Neuronal stem cell (in vitro differentiated cells): ENCODE measurements around the gene CALML3.
A peak's percentile ranks its signal among the peaks of the same experiment; 100 is the strongest.

Experiments
- DNase-seq: peaks from one replicate; pipeline ENCODE4 v3.0.0-alpha.2; 2013; ENCODE audit warnings: low spot score
- H2AFZ ChIP-seq: one replicate; pipeline ENCODE4 v1.6.1; 2013; ENCODE audit warnings: mild to moderate bottlenecking, low read length, inconsistent platforms
- H2AK5ac ChIP-seq: 2 replicates; pipeline ENCODE4 v1.6.1; 2013; ENCODE audit warnings: low read depth, mild to moderate bottlenecking, inconsistent platforms, low read length, moderate library complexity, mixed read lengths
- H2BK120ac ChIP-seq: 2 replicates; pipeline ENCODE4 v1.6.1; 2013; ENCODE audit warnings: low read depth, mild to moderate bottlenecking, inconsistent platforms, low read length, moderate library complexity, mixed read lengths
- H2BK12ac ChIP-seq: one replicate; pipeline ENCODE4 v1.6.1; 2013; ENCODE audit warnings: low read length, inconsistent platforms
- H2BK15ac ChIP-seq: 2 replicates; pipeline ENCODE4 v1.6.1; 2013; ENCODE audit warnings: mild to moderate bottlenecking, low read length, inconsistent platforms, mixed read lengths
- H2BK5ac ChIP-seq: one replicate; pipeline ENCODE4 v1.6.1; 2013; ENCODE audit warnings: inconsistent platforms, mild to moderate bottlenecking, low read length, moderate library complexity
- H3K14ac ChIP-seq: one replicate; pipeline ENCODE4 v1.6.1; 2013; ENCODE audit warnings: low read length, inconsistent platforms
- H3K18ac ChIP-seq: 2 replicates; pipeline ENCODE4 v1.6.1; 2013; ENCODE audit warnings: low read length, inconsistent platforms
- H3K23ac ChIP-seq: 2 replicates; pipeline ENCODE4 v1.6.1; 2013; ENCODE audit warnings: low read depth, mild to moderate bottlenecking, mixed read lengths, low read length, inconsistent platforms; ENCODE audit not compliant: poor library complexity
- H3K27ac ChIP-seq: replicated peaks from 3 replicates; pipeline ENCODE4 v1.5.1; 2013; ENCODE audit warnings: low read length, inconsistent platforms
- H3K27me3 ChIP-seq, 3 experiments: 2 replicates each; pipeline ENCODE4 v1.6.1; 2013; ENCODE audit warnings: low read length in 3 of 3, mild to moderate bottlenecking in 2 of 3, inconsistent platforms in 1 of 3, low read depth in 1 of 3, mixed read lengths in 1 of 3, moderate library complexity in 1 of 3; ENCODE audit not compliant: control insufficient read depth in 3 of 3, insufficient read depth in 3 of 3
- H3K36me3 ChIP-seq, 2 donors: replicated peaks in 1 of 2; 2 replicates each; pipeline ENCODE4 v1.6.1; 2013; ENCODE audit warnings: low read length in 2 of 2; ENCODE audit not compliant: control insufficient read depth in 2 of 2, insufficient read depth in 2 of 2
- H3K4ac ChIP-seq: 2 replicates; pipeline ENCODE4 v1.6.1; 2013; ENCODE audit warnings: inconsistent platforms, mild to moderate bottlenecking, low read length, moderate library complexity
- H3K4me1 ChIP-seq, 2 donors: 1 replicate in 1 of 2; 2 replicates in 1 of 2; pipeline ENCODE4 v1.6.1; 2013; ENCODE audit warnings: low read length in 2 of 2, low read depth in 1 of 2; ENCODE audit not compliant: control insufficient read depth in 2 of 2, insufficient read depth in 1 of 2
- H3K4me2 ChIP-seq: one replicate; pipeline ENCODE4 v1.6.1; 2013; ENCODE audit warnings: mild to moderate bottlenecking, low read length, inconsistent platforms; ENCODE audit not compliant: insufficient read depth, poor library complexity, severe bottlenecking
- H3K4me3 ChIP-seq, 2 donors: 2 replicates each; pipeline ENCODE4 v1.5.1; 2013; ENCODE audit warnings: low read length in 2 of 2, mild to moderate bottlenecking in 2 of 2, inconsistent platforms in 1 of 2, moderate library complexity in 1 of 2
- H3K79me1 ChIP-seq: one replicate; pipeline ENCODE4 v1.6.1; 2013; ENCODE audit warnings: low read depth, mild to moderate bottlenecking, inconsistent platforms, low read length, moderate library complexity
- H3K9ac ChIP-seq: one replicate; pipeline ENCODE4 v1.6.1; 2013; ENCODE audit warnings: mild to moderate bottlenecking, low read depth, low read length, inconsistent platforms; ENCODE audit not compliant: poor library complexity
- H3K9me3 ChIP-seq, 2 donors: replicated peaks in 1 of 2; 2 replicates each; pipeline versions ENCODE3 to v1.6.1; 2013; ENCODE audit warnings: low read length in 2 of 2, mild to moderate bottlenecking in 2 of 2, inconsistent platforms in 1 of 2, low read depth in 1 of 2, mixed read lengths in 1 of 2, moderate library complexity in 1 of 2; ENCODE audit not compliant: control insufficient read depth in 2 of 2, insufficient read depth in 1 of 2
- H4K8ac ChIP-seq: one replicate; pipeline ENCODE4 v1.6.1; 2013; ENCODE audit warnings: low read depth, mild to moderate bottlenecking, inconsistent platforms, low read length, moderate library complexity
- H4K91ac ChIP-seq: one replicate; pipeline ENCODE4 v1.6.1; 2013; ENCODE audit warnings: low read length, low read depth, mild to moderate bottlenecking, inconsistent platforms; ENCODE audit not compliant: poor library complexity
- WGBS, 2 donors: extraction: QIAGEN DNeasy Blood & Tissue Kit; methylation state at CpG; one replicate each; pipeline ENCODE4 v1.1.7; 2013; ENCODE audit warnings: missing lambda C conversion rate in 2 of 2, mixed read lengths in 1 of 2; ENCODE audit not compliant: insufficient read length in 2 of 2, insufficient replicate concordance in 1 of 2; ENCODE audit errors: extremely low coverage in 2 of 2; 5-methylcytosine and 5-hydroxymethylcytosine counted together

The CALML3 gene

GRCh38 chr10:5502061-5502521 is 22.7 kb upstream of the CALML3 start:
- Histone ChIP-seq H3K14ac (no peak overlapping the region), H3K9me3 (peaks cover 0 to 5% of the 10 kb centered on the region in 2 donors), H4K8ac (no peak overlapping the region), H3K27ac (no peak overlapping the region), H3K4me2 (no peak overlapping the region), H3K36me3 (no peaks in the 10 kb centered on the region), H4K91ac (no peak overlapping the region), H3K4ac (no peak overlapping the region), H3K18ac (peak overlapping the region; percentile 31), H3K79me1 (no peaks in the 10 kb centered on the region), H2AK5ac (no peak overlapping the region), H3K23ac (peak overlapping the region; percentile 30), H2BK120ac (no peak overlapping the region), H2BK15ac (peak overlapping the region; percentile 28), H3K4me3 (no peak overlapping the region), H3K27me3 (peaks cover 0 to 32% (median 0%) of the 10 kb centered on the region in 3 experiments), H2BK5ac (peak overlapping the region; percentile 67), H3K4me1 (no peaks in the 10 kb centered on the region), H2BK12ac (no peak overlapping the region), H3K9ac (no peak overlapping the region), H2AFZ (no peak overlapping the region)
- WGBS, 2 donors: no CpG with 5 or more reads among the region's 12 CpGs
- no peak for DNase-seq

- peak overlapping the region; percentile 30 for H3K23ac ChIP-seq
- H2BK5ac ChIP-seq: peak overlapping the region; percentile 67
- H2BK12ac ChIP-seq: no peak overlapping the region
- H3K9me3 ChIP-seq: peaks cover 0 to 2% of the 10 kb centered on the region in 2 donors
- H2BK15ac ChIP-seq: peak overlapping the region; percentile 28
- no peak overlapping the region for H4K91ac ChIP-seq
- peaks cover 0 to 37% (median 0%) of the 10 kb centered on the region in 3 experiments for H3K27me3 ChIP-seq
- no peak overlapping the region for H2AK5ac ChIP-seq
- H3K36me3 ChIP-seq: no peaks in the 10 kb centered on the region
- no CpG with 5 or more reads among the region's 14 CpGs for WGBS, 2 donors
- no peak overlapping the region for H3K4me3 ChIP-seq
- no peaks in the 10 kb centered on the region for H3K79me1 ChIP-seq
- DNase-seq: no peak
- no peak overlapping the region for H4K8ac ChIP-seq
- H3K18ac ChIP-seq: peak overlapping the region; percentile 31
- H3K4me2 ChIP-seq: no peak overlapping the region
- H2AFZ ChIP-seq: no peak overlapping the region
- no peak overlapping the region for H2BK120ac ChIP-seq
- H3K4me1 ChIP-seq: no peaks in the 10 kb centered on the region
- no peak overlapping the region for H3K9ac ChIP-seq
- no peak overlapping the region for H3K27ac ChIP-seq
- H3K4ac ChIP-seq: peak overlapping the region; percentile 17
- H3K14ac ChIP-seq: peak overlapping the region; percentile 67
These were observed 21.9 kb upstream of the CALML3 start for GRCh38 chr10:5502571-5503476.

GRCh38 chr10:5503477-5503835 is 21.3 kb upstream of the CALML3 start:
- Histone ChIP-seq H2AFZ (no peak overlapping the region), H4K8ac (no peak overlapping the region), H3K14ac (no peak overlapping the region), H2AK5ac (peak overlapping the region; percentile 44), H3K18ac (peak overlapping the region; percentile 24), H2BK5ac (no peak overlapping the region), H3K4me2 (no peak overlapping the region), H3K4ac (no peak overlapping the region), H2BK12ac (no peak overlapping the region), H3K23ac (no peak overlapping the region), H2BK120ac (no peak overlapping the region), H3K9me3 (peaks cover 0 to 2% of the 10 kb centered on the region in 2 donors), H3K4me1 (no peaks in the 10 kb centered on the region), H3K27me3 (peaks cover 0 to 38% (median 0%) of the 10 kb centered on the region in 3 experiments), H3K9ac (no peak overlapping the region), H3K4me3 (no peak overlapping the region), H3K27ac (no peak overlapping the region), H4K91ac (no peak overlapping the region), H3K79me1 (no peaks in the 10 kb centered on the region), H3K36me3 (no peaks in the 10 kb centered on the region), H2BK15ac (peak overlapping the region; percentile 7)
- no peak for DNase-seq
- WGBS, 2 donors: no CpG with 5 or more reads among the region's 3 CpGs
